Lower leg skin (tissue), 4 donors: ENCODE results near the gene PMVK. TPM values are rescaled to one million over a fixed set of nuclear protein-coding genes. Genes with fewer than 3 reads are reported as not detected.

Experiments used
- DNase-seq, 2 donors: peaks; one replicate each; pipeline ENCODE4 v3.0.0-alpha.2; 2019; ENCODE audit warnings: low spot score in 2 of 2
- H3K4me3 ChIP-seq: fragments of 200-600 bp; sonication (generic); 2 replicates; pipeline ENCODE4 v1.5.1; 2017; ENCODE audit warnings: mild to moderate bottlenecking, low read depth; ENCODE audit not compliant: poor library complexity, severe bottlenecking
- POLR2A ChIP-seq, 2 donors: fragments of 450-650 bp; IDR thresholded peaks; one replicate each; pipeline ENCODE4 v1.6.1; 2016 to 2017; ENCODE audit warnings: antibody characterized with exemption in 2 of 2, mild to moderate bottlenecking in 1 of 2, moderate library complexity in 1 of 2
- WGBS, 2 donors: methylation state at CpG; one replicate each; pipeline ENCODE4 v1.1.5; 2018; 5-methylcytosine and 5-hydroxymethylcytosine counted together
- intact Hi-C: fragments of 100-400 bp; cut with DNase I; formaldehyde crosslinking; loops from one replicate; pipeline ENCODE4 v1.15.0; 2023; ENCODE audit warnings: low total_unique reads
- microRNA-seq, 2 donors: library from miRNA; unstranded; fragments of <30 nt; microRNA quantifications; one replicate each; pipeline ENCODE4, GENCODE V29; 2016; ENCODE audit warnings: borderline replicate concordance in 2 of 2, borderline number of aligned reads in 1 of 2
- total RNA-seq, 4 donors: library from RNA; depleted of rRNA; stranded (reverse); fragments of >200 nt; gene quantifications; one replicate each; pipeline ENCODE4 v1.1.0, GENCODE V29; 2016
- TF ChIP-seq, protein P1 (sequence below), 3 donors: fragments of 450-650 bp; IDR thresholded peaks; one replicate each; pipeline ENCODE4 v1.5.1; 2016; ENCODE audit warnings: antibody characterized with exemption in 3 of 3, mild to moderate bottlenecking in 3 of 3, moderate library complexity in 2 of 3

PMVK gene
- total RNA-seq, 4 donors from 2014 or later: 20.6 to 37.0 (median 33.3) TPM

- DNase-seq: peak; percentile 71 to 95
- 27 to 32% methylated on average over 17 to 19 of the region's 20 CpGs for WGBS, 2 donors
- H3K4me3 ChIP-seq: no peak overlapping the region
- intact Hi-C loops: loop anchor here (5.0 to 10.0 kb wide), 2 partner anchors 211 to 314 kb away; partner anchors contain the start of gene CHRNB2
- TF ChIP-seq, protein P1, sequence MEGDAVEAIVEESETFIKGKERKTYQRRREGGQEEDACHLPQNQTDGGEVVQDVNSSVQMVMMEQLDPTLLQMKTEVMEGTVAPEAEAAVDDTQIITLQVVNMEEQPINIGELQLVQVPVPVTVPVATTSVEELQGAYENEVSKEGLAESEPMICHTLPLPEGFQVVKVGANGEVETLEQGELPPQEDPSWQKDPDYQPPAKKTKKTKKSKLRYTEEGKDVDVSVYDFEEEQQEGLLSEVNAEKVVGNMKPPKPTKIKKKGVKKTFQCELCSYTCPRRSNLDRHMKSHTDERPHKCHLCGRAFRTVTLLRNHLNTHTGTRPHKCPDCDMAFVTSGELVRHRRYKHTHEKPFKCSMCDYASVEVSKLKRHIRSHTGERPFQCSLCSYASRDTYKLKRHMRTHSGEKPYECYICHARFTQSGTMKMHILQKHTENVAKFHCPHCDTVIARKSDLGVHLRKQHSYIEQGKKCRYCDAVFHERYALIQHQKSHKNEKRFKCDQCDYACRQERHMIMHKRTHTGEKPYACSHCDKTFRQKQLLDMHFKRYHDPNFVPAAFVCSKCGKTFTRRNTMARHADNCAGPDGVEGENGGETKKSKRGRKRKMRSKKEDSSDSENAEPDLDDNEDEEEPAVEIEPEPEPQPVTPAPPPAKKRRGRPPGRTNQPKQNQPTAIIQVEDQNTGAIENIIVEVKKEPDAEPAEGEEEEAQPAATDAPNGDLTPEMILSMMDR (IDR thresholded peaks at IDR 0.05): peak in 1 of 3 donors; percentile 32
- TF ChIP-seq POLR2A (IDR thresholded peaks at IDR 0.05): no peak
Observed at GRCh38 chr1:154878371-154879037, 58.0 kb downstream of the PMVK start.

DNA sequence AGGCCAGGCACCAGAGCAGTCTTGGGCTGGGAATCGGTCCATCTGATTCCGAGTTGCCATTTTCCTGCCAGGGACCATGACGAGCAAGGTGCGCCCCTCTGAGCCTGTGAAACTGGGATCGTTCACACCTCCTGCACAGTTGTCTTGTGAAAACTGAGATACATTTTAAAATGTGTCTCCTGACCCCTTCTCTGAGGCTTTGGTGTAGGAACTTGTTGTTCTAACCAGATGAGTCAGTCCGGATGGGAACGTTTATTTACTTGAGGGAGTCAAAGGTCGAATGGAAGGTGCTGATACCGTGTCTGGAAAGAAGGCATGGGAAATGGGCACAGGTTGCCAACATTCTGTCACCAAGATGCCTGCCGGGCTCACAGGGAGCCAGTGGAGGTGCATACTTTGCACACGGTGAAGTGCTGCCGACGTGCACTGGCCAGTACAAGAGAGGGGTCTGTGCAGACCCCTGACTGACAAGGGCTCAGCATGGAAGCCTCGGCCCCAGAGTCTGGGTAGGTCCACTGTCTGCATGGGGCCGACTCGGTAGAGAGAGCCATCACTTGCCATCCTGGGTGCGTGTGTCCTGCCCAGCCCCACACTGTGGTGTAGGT lies 59.0 kb downstream of the PMVK start:
- WGBS, 2 donors: 74% methylated on average over 15 to 17 of the region's 17 CpGs
- peak in 1 of 2 donors; percentile 69 for DNase-seq
- H3K4me3 ChIP-seq: no peak overlapping the region
- intact Hi-C loops: loop anchor here (5.0 to 10.0 kb wide), 2 partner anchors 210 to 313 kb away; partner anchors contain the start of gene CHRNB2
- no peak for TF ChIP-seq POLR2A (IDR thresholded peaks at IDR 0.05)
- TF ChIP-seq, protein P1 (IDR thresholded peaks at IDR 0.05): no peak

DNA sequence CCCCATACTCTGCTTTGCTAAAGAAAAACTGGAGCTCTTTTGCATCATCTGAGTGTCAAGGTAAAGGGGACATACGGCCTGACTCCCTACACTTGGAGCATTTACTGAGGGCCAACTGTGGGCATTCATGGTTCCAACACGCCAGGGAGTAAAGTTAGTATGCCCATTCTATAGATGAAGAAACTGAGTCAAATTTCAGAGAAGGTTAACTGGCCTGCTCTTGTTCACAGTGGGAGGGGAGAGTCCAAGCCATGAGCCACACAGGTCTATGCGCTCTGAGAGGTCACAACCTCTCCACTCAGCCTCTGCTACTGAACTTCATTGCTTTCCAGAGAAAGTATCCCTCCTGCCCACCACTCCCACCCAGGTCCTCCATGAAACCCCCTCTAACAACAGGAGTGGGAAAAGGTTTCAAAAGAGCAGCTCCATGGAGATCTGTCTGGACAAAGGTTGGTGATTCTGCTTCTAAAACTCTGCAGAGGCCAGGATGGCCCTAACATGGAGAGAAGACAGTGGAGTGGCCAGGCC lies 59.6 kb downstream of the PMVK start:
- WGBS, 2 donors: 53 to 69% methylated on average over 3 of the region's 3 CpGs
- intact Hi-C loops: loop anchor here (5.0 to 10.0 kb wide), 2 partner anchors 210 to 312 kb away; partner anchors contain the start of gene CHRNB2
- H3K4me3 ChIP-seq: no peak overlapping the region
- DNase-seq: peak in 1 of 2 donors; percentile 15
- TF ChIP-seq POLR2A (IDR thresholded peaks at IDR 0.05): no peak
- TF ChIP-seq, protein P1 (IDR thresholded peaks at IDR 0.05): no peak

Small RNA genes lying within 50 kb of the gene (microRNA-seq; reads per million reads assigned to microRNA genes)
- gene MIR4258: 0 reads per million in 2 donors

Other genes with a start within 250 kb of the PMVK start
- 1 to 10 TPM in 1 of 4 donors, under 1 TPM in 3; 0.13 to 2.1 (median 0.36) TPM for gene KCNN3, start 66.4 kb downstream of the PMVK start, total RNA-seq
- gene PBXIP1, start 19.4 kb upstream of the PMVK start, total RNA-seq: 10 to 100 TPM; 52.1 to 84.1 (median 63.7) TPM
- 10 to 100 TPM; 31.9 to 38.0 (median 36.3) TPM for gene PYGO2, start 25.1 kb upstream of the PMVK start, total RNA-seq
- 10 to 100 TPM; 45.4 to 68.9 (median 66.4) TPM for gene SHC1, start 34.0 kb upstream of the PMVK start, total RNA-seq
- gene CKS1B, start 38.0 kb upstream of the PMVK start, total RNA-seq: 10 to 100 TPM; 40.0 to 58.7 (median 45.3) TPM
- gene FLAD1, start 46.6 kb upstream of the PMVK start, total RNA-seq: 10 to 100 TPM; 38.7 to 45.3 (median 41.6) TPM
- 1 to 10 TPM in 1 of 4 donors, not detected in 3; 1.4 TPM for gene LENEP, start 56.9 kb upstream of the PMVK start, total RNA-seq
- gene ZBTB7B, start 66.1 kb upstream of the PMVK start, total RNA-seq: 100 to 1,000 TPM; 270 to 295 (median 286) TPM
- 10 to 100 TPM in 1 of 4 donors, 1 to 10 TPM in 3; 3.8 to 11.5 (median 6.3) TPM for gene DCST2, start 97.1 kb upstream of the PMVK start, total RNA-seq
- 1 to 10 TPM in 2 of 4 donors, under 1 TPM in 2; 0.38 to 3.6 (median 0.87) TPM for gene DCST1, start 97.1 kb upstream of the PMVK start, total RNA-seq
- gene ADAM15, start 114.6 kb upstream of the PMVK start, total RNA-seq: 100 to 1,000 TPM; 232 to 289 (median 279) TPM
- gene EFNA4, start 127.0 kb upstream of the PMVK start, total RNA-seq: 10 to 100 TPM; 29.5 to 66.6 (median 52.9) TPM
- gene EFNA3, start 142.1 kb upstream of the PMVK start, total RNA-seq: 100 to 1,000 TPM; 111 to 150 (median 129) TPM
- 100 to 1,000 TPM; 125 to 235 (median 185) TPM for gene EFNA1, start 191.2 kb upstream of the PMVK start, total RNA-seq
- 10 to 100 TPM; 33.3 to 59.4 (median 43.7) TPM for gene SLC50A1, start 199.1 kb upstream of the PMVK start, total RNA-seq
- 10 to 100 TPM; 19.2 to 74.7 (median 36.9) TPM for gene DPM3, start 203.8 kb upstream of the PMVK start, total RNA-seq
- gene KRTCAP2, start 236.6 kb upstream of the PMVK start, total RNA-seq: 100 to 1,000 TPM in 2 of 4 donors, 10 to 100 TPM in 2; 48.6 to 109 (median 97.6) TPM
- 1 to 10 TPM in 1 of 4 donors, under 1 TPM in 2, not detected in 1; 0.17 to 1.2 (median 0.62) TPM for gene TRIM46, start 237.1 kb upstream of the PMVK start, total RNA-seq